Thyroid gland (tissue), 4 donors: Measurements from ENCODE around the gene SDHA. TPM values are rescaled to one million over a fixed set of nuclear protein-coding genes. Genes with fewer than 3 reads are reported as not detected.

Source experiments
- DNase-seq, 2 donors: peaks; one replicate each; pipeline ENCODE4 v3.0.0-alpha.2; 2019
- H3K27ac ChIP-seq, 3 donors: fragments of 200-600 bp; sonication (generic); 1 replicate in 2 of 3; 2 replicates in 1 of 3; pipeline ENCODE4 v1.5.1; 2016 to 2019; ENCODE audit warnings: mild to moderate bottlenecking in 1 of 3, moderate library complexity in 1 of 3
- H3K27me3 ChIP-seq: fragments of 200-600 bp; sonication (generic); one replicate; pipeline ENCODE4 v1.5.1; 2019
- H3K36me3 ChIP-seq, 2 donors: fragments of 200-600 bp; sonication (generic); one replicate each; pipeline ENCODE4 v1.5.1; 2016 to 2019
- H3K4me1 ChIP-seq, 2 donors: fragments of 200-600 bp; sonication (generic); one replicate each; pipeline ENCODE4 v1.5.1; 2017 to 2019
- H3K4me3 ChIP-seq, 3 donors: fragments of 200-600 bp; sonication (generic); replicated peaks in 1 of 3; 1 replicate in 2 of 3; 2 replicates in 1 of 3; pipeline ENCODE4 v1.5.1; 2016; ENCODE audit warnings: mild to moderate bottlenecking in 1 of 3
- H3K9me3 ChIP-seq: fragments of 200-600 bp; sonication (generic); one replicate; pipeline ENCODE4 v1.5.1; 2017
- CTCF ChIP-seq, 6 experiments: fragments of 200-600 bp in 3 of 6; fragments of 450-650 bp in 3 of 6; sonication (generic) in 3 of 6; IDR thresholded peaks; one replicate each; pipeline ENCODE4 v1.5.1; 2016 to 2019; ENCODE audit warnings: antibody characterized with exemption in 6 of 6, mild to moderate bottlenecking in 2 of 6, inconsistent platforms in 1 of 6, moderate library complexity in 1 of 6
- POLR2A ChIP-seq, 2 donors: fragments of 450-650 bp; IDR thresholded peaks; one replicate each; pipeline ENCODE4 v1.6.1; 2017; ENCODE audit warnings: antibody characterized with exemption in 2 of 2, mild to moderate bottlenecking in 2 of 2, moderate library complexity in 1 of 2
- WGBS, 2 donors: methylation state at CpG; one replicate each; pipeline ENCODE4 v1.1.5; 2017; 5-methylcytosine and 5-hydroxymethylcytosine counted together
- intact Hi-C: fragments of 100-400 bp; cut with DNase I; formaldehyde crosslinking; loops from one replicate; pipeline ENCODE4 v1.15.1; 2023
- total RNA-seq, 4 donors: library from RNA; depleted of rRNA; stranded (reverse); fragments of >200 nt; gene quantifications; one replicate each; pipeline ENCODE4 v1.2.3, GENCODE V29; 2016

SDHA gene
- total RNA-seq, 4 donors from 2014 or later = 86.9 to 102 (median 92.2) TPM

- intact Hi-C loops = no loop called here
- WGBS, 2 donors = 89 to 92% methylated on average over 16 of the region's 16 CpGs
- no peaks in the 10 kb centered on the region for H3K36me3 ChIP-seq
- no peaks in the 10 kb centered on the region for H3K9me3 ChIP-seq
- no peak overlapping the region for H3K4me3 ChIP-seq
- peaks cover 0 to 13% of the 10 kb centered on the region in 2 donors for H3K4me1 ChIP-seq
- H3K27me3 ChIP-seq = no peaks in the 10 kb centered on the region
- TF ChIP-seq POLR2A (IDR thresholded peaks at IDR 0.05) = no peak
- no peak for TF ChIP-seq CTCF (IDR thresholded peaks at IDR 0.05)
- no peak overlapping the region for H3K27ac ChIP-seq
- DNase-seq = no peak
Measured at GRCh38 chr5:174876-175465, 43.1 kb upstream of the SDHA start.

DNA sequence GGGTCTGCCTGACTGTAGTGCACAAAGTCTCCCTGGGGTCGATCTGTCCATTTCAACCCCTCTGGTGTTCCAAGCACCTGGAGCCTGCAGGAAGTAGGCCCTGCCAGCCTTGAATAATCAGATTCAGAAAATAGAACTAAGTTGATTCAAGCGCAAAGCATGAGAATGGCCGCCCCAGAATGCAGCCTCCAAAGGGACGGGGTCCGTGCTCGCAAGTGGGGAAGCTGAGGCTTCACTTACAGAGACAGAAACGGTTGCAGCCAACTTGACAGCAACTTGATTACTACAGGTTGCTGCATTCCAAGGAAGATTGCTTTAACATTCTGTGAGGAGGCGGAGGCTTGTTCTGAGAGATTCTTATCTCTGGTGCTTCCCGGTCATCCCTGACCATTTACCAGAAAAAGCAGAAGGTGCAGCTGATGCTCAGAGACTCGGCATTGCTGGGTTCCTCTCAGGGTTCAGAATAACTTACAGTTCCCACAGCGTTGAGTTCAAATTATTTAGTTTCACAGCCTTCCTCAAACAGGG lies 41.8 kb upstream of the SDHA start:
- Histone ChIP-seq H3K36me3 (no peaks in the 10 kb centered on the region), H3K27ac (no peak overlapping the region), H3K27me3 (no peaks in the 10 kb centered on the region), H3K9me3 (no peaks in the 10 kb centered on the region), H3K4me3 (no peak overlapping the region), H3K4me1 (peaks cover 0 to 6% of the 10 kb centered on the region in 2 donors)
- DNase-seq = no peak
- intact Hi-C loops = no loop called here
- no peak for TF ChIP-seq POLR2A (IDR thresholded peaks at IDR 0.05)
- no peak for TF ChIP-seq CTCF (IDR thresholded peaks at IDR 0.05)
- WGBS, 2 donors = 63 to 74% methylated on average over 11 of the region's 11 CpGs

DNA sequence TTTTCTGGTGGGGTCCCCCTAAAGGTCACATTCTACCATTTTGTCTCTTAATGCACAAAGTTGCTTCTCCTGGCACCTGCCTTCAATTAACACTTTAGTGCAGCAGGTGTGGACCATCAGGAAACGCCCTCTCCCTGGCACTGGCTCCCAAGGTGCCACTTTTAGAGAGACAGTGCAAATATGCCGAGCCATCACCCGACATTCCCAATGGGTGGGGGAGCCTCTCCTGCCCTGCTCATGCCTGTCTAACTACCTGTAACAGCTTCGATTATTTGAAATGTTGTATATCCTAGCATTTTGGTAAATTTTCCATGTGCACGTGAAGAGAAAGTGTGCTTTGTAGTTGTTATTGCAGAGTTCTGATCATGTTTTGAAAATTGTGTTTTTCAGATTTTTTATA lies 40.0 kb upstream of the SDHA start:
- intact Hi-C loops = no loop called here
- H3K4me1 ChIP-seq = peaks cover 0 to 6% of the 10 kb centered on the region in 2 donors
- no peak for TF ChIP-seq POLR2A (IDR thresholded peaks at IDR 0.05)
- TF ChIP-seq CTCF (IDR thresholded peaks at IDR 0.05) = no peak
- DNase-seq = no peak
- H3K27ac ChIP-seq = no peak overlapping the region
- no peaks in the 10 kb centered on the region for H3K9me3 ChIP-seq
- no peaks in the 10 kb centered on the region for H3K27me3 ChIP-seq
- WGBS, 2 donors = 87 to 94% methylated on average over 5 of the region's 5 CpGs
- H3K4me3 ChIP-seq = no peak overlapping the region
- H3K36me3 ChIP-seq = no peaks in the 10 kb centered on the region

DNA sequence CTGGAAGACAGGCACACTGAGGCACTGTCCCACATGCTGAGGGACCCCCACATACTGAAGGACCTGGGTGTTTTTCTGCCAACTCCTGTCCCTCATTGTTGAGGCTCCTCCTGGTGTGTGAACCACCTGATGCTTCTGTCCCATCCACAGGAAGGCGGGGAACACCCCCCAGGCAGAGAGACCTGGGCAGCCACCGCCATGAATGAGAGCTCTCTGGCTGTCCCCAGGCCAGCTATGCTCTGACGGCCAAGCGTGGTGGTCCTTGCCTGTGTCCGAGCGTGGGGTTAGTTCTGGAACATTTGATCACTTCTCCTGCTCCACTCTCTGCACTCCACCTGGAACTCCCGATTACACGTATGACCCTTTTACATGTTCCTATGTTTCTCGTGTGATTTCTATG lies 38.7 kb upstream of the SDHA start:
- no peak overlapping the region for H3K27ac ChIP-seq
- intact Hi-C loops = no loop called here
- no peaks in the 10 kb centered on the region for H3K9me3 ChIP-seq
- WGBS, 2 donors = 86 to 91% methylated on average over 9 of the region's 9 CpGs
- DNase-seq = no peak
- no peaks in the 10 kb centered on the region for H3K27me3 ChIP-seq
- H3K4me3 ChIP-seq = no peak overlapping the region
- H3K36me3 ChIP-seq = no peaks in the 10 kb centered on the region
- peaks cover 0 to 6% of the 10 kb centered on the region in 2 donors for H3K4me1 ChIP-seq
- TF ChIP-seq CTCF (IDR thresholded peaks at IDR 0.05) (no peak), POLR2A (IDR thresholded peaks at IDR 0.05) (no peak)

DNA sequence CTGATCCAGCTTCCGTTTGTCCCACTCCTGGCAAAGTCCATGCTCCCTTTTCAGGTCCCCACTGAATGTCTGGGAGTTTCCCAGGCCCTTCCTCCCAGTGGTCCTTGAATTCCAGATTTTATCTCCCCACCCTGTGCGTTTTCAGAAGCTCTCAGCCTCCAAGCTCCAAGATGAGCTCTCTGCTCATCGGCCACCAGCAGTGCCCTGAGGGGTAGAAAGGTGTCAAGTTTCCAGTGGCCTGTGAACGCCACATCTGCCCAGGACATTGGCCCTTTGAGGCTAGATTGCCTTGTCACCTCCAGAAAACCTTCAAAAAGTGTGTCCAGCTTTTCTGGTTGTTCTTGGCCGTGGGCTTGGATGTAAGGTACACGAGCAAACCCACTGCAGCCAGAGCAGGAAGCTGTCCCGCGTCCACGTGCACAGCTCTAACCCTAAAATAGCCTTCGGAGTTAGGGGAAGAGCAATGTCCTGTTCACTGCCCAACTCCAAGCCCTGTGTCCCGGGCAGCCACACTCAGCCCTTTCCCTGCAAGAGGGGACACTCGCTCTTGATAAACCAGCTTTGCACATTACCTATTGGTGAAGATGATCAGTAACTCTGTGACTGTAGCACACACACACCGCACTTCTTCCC lies 37.7 kb upstream of the SDHA start:
- Histone ChIP-seq H3K27ac (no peak overlapping the region), H3K36me3 (no peaks in the 10 kb centered on the region), H3K9me3 (no peaks in the 10 kb centered on the region), H3K4me1 (peaks cover 0 to 6% of the 10 kb centered on the region in 2 donors), H3K4me3 (no peak overlapping the region), H3K27me3 (no peaks in the 10 kb centered on the region)
- intact Hi-C loops = no loop called here
- 70 to 75% methylated on average over 13 of the region's 13 CpGs for WGBS, 2 donors
- DNase-seq = no peak
- TF ChIP-seq POLR2A (IDR thresholded peaks at IDR 0.05) = no peak
- TF ChIP-seq CTCF (IDR thresholded peaks at IDR 0.05) = no peak
